K562 (cell line): Measurements from ENCODE around the gene NT5DC2. TPM values are rescaled to one million over a fixed set of nuclear protein-coding genes. Genes with fewer than 3 reads are reported as not detected.

ENCODE experiments used
- ATAC-seq: fragments of 200-7000 bp; cut with Tn5 transposase; 3 replicates; pipeline ENCODE4 v1.9.1; 2020; ENCODE audit warnings: moderate library complexity
- BruUV-seq: library from RNA; stranded (reverse); fragments of 400-500 nt; replicated peaks from 2 replicates; lab custom pipeline; 2021; lab: Mats Ljungman, UMichigan
- CTCF ChIA-PET: fragments of 300-600 bp; formaldehyde crosslinking; extraction: SDS; loops from one replicate; lab custom pipeline; 2021; ENCODE audit warnings: low intra/inter-chr PET ratio; lab: Yijun Ruan, JAX
- POLR2A ChIA-PET: fragments of 300-600, 350-650 bp; sonication (Branson Sonifier 250); formaldehyde crosslinking; extraction: SDS; loops from one replicate; lab custom pipeline; 2021; ENCODE audit warnings: antibody characterized with exemption, inconsistent platforms; lab: Yijun Ruan, JAX
- DNase-seq, 4 experiments: peaks; one replicate each; pipeline versions ENCODE4 v3.0.0 to v3.0.0-alpha.2; 2011 to 2018; ENCODE audit warnings: low spot score in 3 of 4, mixed read lengths in 3 of 4; ENCODE audit errors: extremely low read depth in 1 of 4
- FAIRE-seq: peaks from 2 replicates; lab custom pipeline; 2011; peaks lifted over from hg19 to GRCh38; lab: Jason Lieb, UNC
- H2AFZ ChIP-seq: 2 replicates; pipeline ENCODE4 v1.6.0; 2011; ENCODE audit warnings: low read depth, low read length, control low read depth, inconsistent platforms
- H3K27ac ChIP-seq: fragments of 200-600 bp; 3 replicates; pipeline ENCODE4 v1.8.0; 2011; ENCODE audit warnings: low read depth, mild to moderate bottlenecking, control low read depth, inconsistent platforms, low read length, moderate library complexity, mixed read lengths; ENCODE audit errors: extremely low read depth
- H3K27me3 ChIP-seq, 2 experiments: fragments of 300-600 bp in 1 of 2; 2 replicates in 1 of 2; 3 replicates in 1 of 2; pipeline versions ENCODE4 v1.6.0 to v1.8.0; 2011; ENCODE audit warnings: inconsistent platforms in 2 of 2, low read length in 2 of 2, mild to moderate bottlenecking in 1 of 2, mixed read lengths in 1 of 2, moderate library complexity in 1 of 2; ENCODE audit not compliant: control insufficient read depth in 2 of 2, insufficient read depth in 2 of 2
- H3K36me3 ChIP-seq: fragments of 300-600 bp; 3 replicates; pipeline ENCODE4 v1.8.0; 2011; ENCODE audit warnings: mild to moderate bottlenecking, low read length, inconsistent platforms; ENCODE audit not compliant: control insufficient read depth, insufficient read depth
- H3K4me1 ChIP-seq, 2 experiments: fragments of 200-600 bp in 1 of 2; replicated peaks in 1 of 2; 2 replicates in 1 of 2; 3 replicates in 1 of 2; pipeline versions ENCODE4 v1.5.1 to v1.8.0; 2011; ENCODE audit warnings: inconsistent platforms in 2 of 2, low read length in 2 of 2, mild to moderate bottlenecking in 1 of 2, mixed read lengths in 1 of 2, moderate library complexity in 1 of 2; ENCODE audit not compliant: control insufficient read depth in 2 of 2, insufficient read depth in 2 of 2
- H3K4me2 ChIP-seq: 2 replicates; pipeline ENCODE4 v1.6.1; 2011; ENCODE audit warnings: low read length, control low read depth, inconsistent platforms, mixed read lengths; ENCODE audit not compliant: insufficient read depth
- H3K4me3 ChIP-seq: fragments of 200-600 bp; sonication (generic), shearing (Covaris generic); 2 replicates; pipeline ENCODE4 v1.5.1; 2016; ENCODE audit warnings: control low read depth, inconsistent platforms
- H3K79me2 ChIP-seq: fragments of 200-600 bp; 3 replicates; pipeline ENCODE4 v1.8.0; 2011; ENCODE audit warnings: low read length, inconsistent platforms; ENCODE audit not compliant: control insufficient read depth, insufficient read depth
- H3K9ac ChIP-seq, 2 experiments: 2 replicates each; pipeline versions ENCODE4 v1.6.0 to v1.6.1; 2011; ENCODE audit warnings: low read depth in 2 of 2, low read length in 2 of 2, control low read depth in 1 of 2, inconsistent platforms in 1 of 2, mild to moderate bottlenecking in 1 of 2, mixed read lengths in 1 of 2; ENCODE audit not compliant: insufficient read depth in 1 of 2
- H3K9me1 ChIP-seq: one replicate; pipeline ENCODE4 v1.6.0; 2011; ENCODE audit warnings: inconsistent platforms, mild to moderate bottlenecking, low read length, moderate library complexity; ENCODE audit not compliant: control insufficient read depth, insufficient read depth
- H3K9me3 ChIP-seq: replicated peaks from 2 replicates; pipeline ENCODE4 v1.5.1; 2011; ENCODE audit warnings: low read depth, low read length, inconsistent platforms; ENCODE audit not compliant: control insufficient read depth, insufficient read depth
- H4K20me1 ChIP-seq: replicated peaks from 2 replicates; pipeline ENCODE4 v1.6.1; 2011; ENCODE audit warnings: low read length, inconsistent platforms, mixed read lengths; ENCODE audit not compliant: control insufficient read depth, insufficient read depth
- SP1 ChIP-seq: sonication (generic); formaldehyde crosslinking; IDR thresholded peaks from 2 replicates; pipeline ENCODE4 v1.8.1; 2022; ENCODE audit warnings: mild to moderate bottlenecking, missing genetic modification reagents
- ZBTB33 ChIP-seq: sonication (generic); formaldehyde crosslinking; IDR thresholded peaks from 2 replicates; pipeline ENCODE4 v1.8.1; 2023; ENCODE audit warnings: mild to moderate bottlenecking, missing genetic modification reagents
- WGBS: fragments of 100-300 bp; shearing (Covaris generic); methylation state at CpG from one replicate; pipeline ENCODE4 v1.1.6; 2016; ENCODE audit warnings: low coverage, mixed read lengths; ENCODE audit not compliant: insufficient coverage; ENCODE audit errors: missing lambda C conversion rate; 5-methylcytosine and 5-hydroxymethylcytosine counted together
- in situ Hi-C: fragments of 300-500 bp; cut with MboI; formaldehyde crosslinking; loops from 4 replicates; pipeline ENCODE4 v1.15.0; 2018; ENCODE audit warnings: inconsistent platforms, mixed read lengths
- intact Hi-C: fragments of 100-400 bp; cut with micrococcal nuclease; formaldehyde crosslinking; loops from 2 replicates; pipeline ENCODE4 v1.14.2; 2022
- polyA plus RNA-seq, 8 experiments: library from polyadenylated mRNA; depleted of rRNA in 4 of 8; stranded (reverse) in 5 of 8; unstranded in 3 of 8; fragments of >200 nt; fragmentation: Nextera tagmentation in 2 of 8; fragmentation: Illumina TruSeq in 1 of 8; extraction: Ambion mirVana in 2 of 8; extraction: Trizol in 1 of 8; gene quantifications; 2 replicates each; pipeline versions ENCODE4 v1.2.1 to v1.2.3, GENCODE V29; 2011 to 2014; ENCODE audit warnings: inconsistent platforms in 1 of 8, missing spikeins in 1 of 8
- total RNA-seq, 7 experiments: library from RNA; depleted of rRNA in 6 of 7; stranded (reverse); fragments of >200 nt in 6 of 7; fragmentation: Illumina TruSeq in 2 of 7; extraction: Trizol in 2 of 7; gene quantifications; 2 replicates each; pipeline versions ENCODE4 v1.2.1 to v1.2.3, GENCODE V29; 2011 to 2021; ENCODE audit warnings: low replicate concordance in 1 of 7

The NT5DC2 gene
- total and polyA plus RNA-seq, 9 of the 15 experiments (the other 6 are each of a cell fraction or from before 2014, with no cell fraction given): 25.6 to 168 (median 122) TPM

DNA sequence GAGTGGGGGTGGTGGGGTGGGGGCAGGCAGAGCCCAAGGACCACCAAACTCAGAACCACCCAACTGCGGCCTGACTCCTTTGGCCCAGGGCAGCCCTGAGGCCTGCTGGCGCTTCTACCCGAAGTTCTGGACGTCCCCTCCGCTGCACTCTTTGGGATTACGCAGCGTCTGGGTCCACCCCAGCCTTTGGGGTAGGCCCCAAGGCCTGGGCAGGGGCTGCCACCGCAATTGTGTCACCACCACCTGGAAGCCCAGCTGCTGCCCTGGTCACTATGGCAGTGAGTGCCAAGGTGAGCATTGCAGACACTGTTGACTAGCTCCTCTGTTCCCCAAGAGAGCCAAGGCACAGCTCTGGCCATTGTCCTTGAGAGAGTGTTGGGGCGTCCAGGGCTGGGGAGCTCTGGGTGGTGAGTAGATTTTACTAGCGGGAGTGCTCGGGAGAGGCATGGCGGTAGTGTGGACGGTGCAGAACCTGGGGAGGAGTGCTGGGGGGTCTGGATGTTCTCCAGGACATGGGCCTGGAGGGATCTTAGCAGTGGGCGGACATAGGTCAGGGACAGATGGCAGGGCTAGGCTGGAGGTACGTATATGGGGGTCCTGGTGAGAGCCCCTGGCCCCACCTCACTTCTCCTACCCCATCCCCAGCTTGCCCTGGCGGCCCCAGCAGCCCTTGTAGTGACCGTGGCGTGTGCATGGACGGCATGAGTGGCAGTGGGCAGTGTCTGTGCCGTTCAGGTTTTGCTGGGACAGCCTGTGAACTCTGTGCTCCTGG, 12.8 kb downstream of the NT5DC2 start:
- ATAC-seq: no peak

More for the DNA sequence above, 12.8 kb downstream of the NT5DC2 start:
- Histone ChIP-seq H3K4me3 (no peak overlapping the region), H3K9me3 (no peaks in the 10 kb centered on the region), H4K20me1 (no peaks in the 10 kb centered on the region), H3K79me2 (no peaks in the 10 kb centered on the region), H3K9me1 (no peaks in the 10 kb centered on the region), H3K9ac (no peak overlapping the region; a peak in 1 of 4 replicates), H2AFZ (no peak overlapping the region), H3K27ac (no peak overlapping the region), H3K4me1 (peaks cover 12 to 63% of the 10 kb centered on the region in 2 experiments; a peak in 4 of 5 replicates), H3K4me2 (no peak overlapping the region), H3K27me3 (no peaks in the 10 kb centered on the region), H3K36me3 (peaks cover 24% of the 10 kb centered on the region; the same call in 2 of the 3 replicates)
- intact Hi-C loops: no loop called here
- 81% methylated on average over 12 of the region's 20 CpGs for WGBS
- TF ChIP-seq ZBTB33 (CRISPR knock-in tag) (0 out of 2 replicates have a peak, but pooled peaks have one; percentile 21), SP1 (CRISPR knock-in tag) (no peak)
- ChIA-PET CTCF (no interaction called here), POLR2A (interaction anchor here (0.6 to 1.0 kb wide), 2 partner anchors 11 to 148 kb away, joined by 3 read pairs; no protein-coding TSS in a partner anchor)
- no TSS peak for BruUV-seq
- DNase-seq (no peak), FAIRE-seq (no peak)
- in situ Hi-C loops: no loop called here
